HepG2 (cell line): Measurements from ENCODE around the gene PLIN5. TPM values are rescaled to one million over a fixed set of nuclear protein-coding genes. Genes with fewer than 3 reads are reported as not detected.

ENCODE experiments used
- DBP ChIP-seq: sonication (generic); formaldehyde crosslinking; IDR thresholded peaks from 2 replicates; pipeline ENCODE4 v1.4.0; 2020; ENCODE audit warnings: missing genetic modification reagents; ENCODE audit errors: not compliant biosample characterization
- FOXA3 ChIP-seq: IDR thresholded peaks from 2 replicates; pipeline ENCODE4 v1.6.1; 2016; ENCODE audit warnings: missing genetic modification reagents, missing compliant biosample characterization
- HDAC2 ChIP-seq: sonication (generic); formaldehyde crosslinking; IDR thresholded peaks from 2 replicates; pipeline ENCODE4 v1.4.0; 2020; ENCODE audit warnings: missing genetic modification reagents
- MED8 ChIP-seq: sonication (generic); formaldehyde crosslinking; IDR thresholded peaks from 2 replicates; pipeline ENCODE4 v1.8.1; 2023; ENCODE audit warnings: mild to moderate bottlenecking, missing genetic modification reagents; ENCODE audit not compliant: insufficient replicate concordance
- RBFOX2 ChIP-seq: fragments of 200-400 bp; formaldehyde crosslinking; IDR thresholded peaks from 2 replicates; pipeline ENCODE4 v1.6.1; 2017; ENCODE audit warnings: low read depth, mild to moderate bottlenecking, low read length
- SOX13 ChIP-seq, 3 experiments: fragments of 450-650 bp in 1 of 3; sonication (generic) in 1 of 3; formaldehyde crosslinking in 1 of 3; IDR thresholded peaks in 2 of 3; conservative IDR thresholded peaks in 1 of 3; 2 replicates each; pipeline versions ENCODE4 v1.5.0 to v1.6.1; 2016 to 2020; ENCODE audit warnings: antibody characterized with exemption in 1 of 3, mild to moderate bottlenecking in 1 of 3, missing compliant biosample characterization in 1 of 3, missing genetic modification reagents in 1 of 3, moderate library complexity in 1 of 3
- ZBTB26 ChIP-seq: IDR thresholded peaks from 2 replicates; pipeline ENCODE4 v1.6.1; 2016; ENCODE audit warnings: missing compliant biosample characterization, missing genetic modification reagents, borderline replicate concordance
- ZNF260 ChIP-seq: sonication (generic); formaldehyde crosslinking; IDR thresholded peaks from 2 replicates; pipeline ENCODE4 v1.4.0; 2020; ENCODE audit warnings: missing genetic modification reagents, low read depth, mild to moderate bottlenecking, borderline replicate concordance
- ZNF614 ChIP-seq: IDR thresholded peaks from 2 replicates; pipeline ENCODE4 v1.6.1; 2018; ENCODE audit warnings: missing biosample characterization, missing genetic modification reagents, inconsistent platforms, borderline replicate concordance
- polyA plus RNA-seq, 8 experiments: library from polyadenylated mRNA; depleted of rRNA in 3 of 8; stranded (reverse) in 7 of 8; unstranded in 1 of 8; fragments of >200 nt; fragmentation: Illumina TruSeq in 4 of 8; extraction: Trizol in 4 of 8; gene quantifications; 2 replicates each; pipeline versions ENCODE4 v1.2.1 to v1.2.3, GENCODE V29; 2011 to 2016; ENCODE audit warnings: low read depth in 4 of 8, missing spikeins in 1 of 8, mixed read lengths in 1 of 8; ENCODE audit not compliant: insufficient read depth in 1 of 8
- total RNA-seq, 5 experiments: library from RNA; depleted of rRNA; stranded (reverse); fragments of >200 nt; fragmentation: Illumina TruSeq; extraction: Trizol; gene quantifications; 2 replicates each; pipeline ENCODE4 v1.2.3, GENCODE V29; 2016; ENCODE audit warnings: low read depth in 1 of 5
- TF ChIP-seq, protein P1 (sequence below): IDR thresholded peaks from 2 replicates; pipeline ENCODE4 v1.6.1; 2018; ENCODE audit warnings: missing genetic modification reagents

PLIN5 gene
- total and polyA plus RNA-seq, 2 of the 13 experiments (the other 11 are each of a cell fraction or from before 2014, with no cell fraction given): 1.8 to 4.8 TPM

DNA sequence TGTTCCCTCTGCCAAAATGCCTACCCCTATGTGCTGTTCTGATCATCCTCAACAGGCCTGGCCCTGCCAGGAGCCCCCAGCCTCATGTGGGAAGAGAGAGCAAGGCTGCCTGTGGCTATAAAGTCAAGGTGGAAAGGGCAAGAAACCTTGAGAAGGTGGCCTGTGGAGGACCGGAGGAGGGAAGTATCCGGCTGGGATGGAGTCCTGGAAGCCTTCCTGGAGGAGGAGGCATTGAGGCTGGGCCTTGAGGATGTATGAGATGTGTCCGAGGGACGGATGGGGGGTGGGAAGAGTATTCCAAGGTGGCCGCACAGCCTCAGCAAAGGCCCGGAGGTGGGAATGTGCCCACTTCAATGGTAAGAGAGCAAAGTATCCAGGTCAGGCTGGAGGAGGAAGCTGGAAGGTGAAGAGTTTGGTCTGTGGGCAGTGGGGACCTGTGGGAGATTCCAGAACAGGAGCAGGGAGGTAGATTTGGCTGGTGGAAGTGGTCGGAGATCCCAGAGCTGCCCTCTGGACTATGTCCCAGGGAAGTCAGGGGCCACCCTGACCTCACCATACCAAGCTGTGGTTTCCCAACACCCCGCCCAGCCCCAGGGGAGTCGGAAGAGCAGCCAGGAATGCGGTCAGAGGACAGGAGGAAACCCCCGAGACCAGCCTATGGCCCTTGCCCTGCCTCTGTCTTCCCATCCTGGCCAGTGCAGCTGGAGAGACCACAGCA, 13.7 kb downstream of the PLIN5 start (continued):
- TF ChIP-seq, protein P1, sequence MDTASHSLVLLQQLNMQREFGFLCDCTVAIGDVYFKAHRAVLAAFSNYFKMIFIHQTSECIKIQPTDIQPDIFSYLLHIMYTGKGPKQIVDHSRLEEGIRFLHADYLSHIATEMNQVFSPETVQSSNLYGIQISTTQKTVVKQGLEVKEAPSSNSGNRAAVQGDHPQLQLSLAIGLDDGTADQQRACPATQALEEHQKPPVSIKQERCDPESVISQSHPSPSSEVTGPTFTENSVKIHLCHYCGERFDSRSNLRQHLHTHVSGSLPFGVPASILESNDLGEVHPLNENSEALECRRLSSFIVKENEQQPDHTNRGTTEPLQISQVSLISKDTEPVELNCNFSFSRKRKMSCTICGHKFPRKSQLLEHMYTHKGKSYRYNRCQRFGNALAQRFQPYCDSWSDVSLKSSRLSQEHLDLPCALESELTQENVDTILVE (CRISPR knock-in tag): no peak
- TF ChIP-seq SOX13 (IDR thresholded peaks at IDR 0.05) (no peak), SOX13 (CRISPR knock-in tag; conservative IDR thresholded peaks at IDR 0.05 in 1 of 2, IDR thresholded peaks at IDR 0.05 in 1 of 2) (peak in 1 of 2 experiments; percentile 45; a peak in 2 of 4 replicates), RBFOX2 (no peak), ZNF614 (no peak), DBP (CRISPR knock-in tag) (no peak), ZNF260 (CRISPR knock-in tag) (no peak), MED8 (CRISPR knock-in tag) (no peak), FOXA3 (CRISPR knock-in tag) (peak; percentile 41; the same call in 1 of the 2 replicates), ZBTB26 (CRISPR knock-in tag) (no peak), HDAC2 (peak; percentile 71)
